CD4-positive, alpha-beta T cell treated with Interferon alpha-2 for 1 hour (primary cell): Measurements from ENCODE around the gene HDAC4.

Experiments used
- DNase-seq, 2 donors: peaks; one replicate each; pipeline ENCODE4 v3.0.0-alpha.2; 2020 to 2022

Gene HDAC4

DNA sequence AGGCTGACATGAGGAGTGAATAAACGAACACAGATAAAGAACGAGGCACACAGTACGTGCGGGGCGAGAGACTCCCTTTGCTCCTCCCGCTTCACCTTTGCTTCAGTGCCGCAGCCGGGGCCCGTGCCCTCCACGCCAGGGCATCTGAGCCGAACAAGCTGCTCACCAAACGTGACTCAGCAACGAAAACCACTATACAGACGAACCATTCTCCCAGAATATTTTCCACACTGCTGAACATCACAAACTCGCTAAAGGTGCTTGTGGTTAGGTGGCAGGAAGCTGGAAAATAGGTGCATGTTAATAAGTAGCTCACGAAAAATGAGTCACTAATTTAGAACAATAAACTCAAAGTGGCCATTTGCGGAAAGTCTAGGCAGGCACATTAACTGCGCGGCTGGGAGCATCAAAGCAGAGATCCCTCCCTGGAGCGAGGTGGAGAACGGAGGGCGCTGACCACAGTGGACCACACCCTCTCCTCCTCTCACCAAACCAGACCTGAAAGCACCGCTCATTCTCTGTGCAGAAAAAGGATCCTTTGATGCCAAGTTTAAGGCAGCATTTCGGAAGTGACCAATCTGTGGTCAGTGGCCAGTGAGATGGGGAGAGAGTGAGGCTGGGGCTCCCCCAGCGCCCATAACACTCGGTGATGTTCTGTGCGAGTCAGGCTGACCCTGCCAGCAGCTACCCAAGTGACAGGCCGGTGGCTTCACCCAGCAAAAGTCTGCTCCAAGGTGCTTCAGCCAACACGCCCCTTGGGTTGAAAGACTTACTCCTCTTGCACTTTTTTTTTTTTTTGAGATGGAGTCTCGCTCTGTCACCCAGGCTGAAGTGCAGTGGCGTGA, 153.2 kb downstream of the HDAC4 start:
- no peak for DNase-seq

DNA sequence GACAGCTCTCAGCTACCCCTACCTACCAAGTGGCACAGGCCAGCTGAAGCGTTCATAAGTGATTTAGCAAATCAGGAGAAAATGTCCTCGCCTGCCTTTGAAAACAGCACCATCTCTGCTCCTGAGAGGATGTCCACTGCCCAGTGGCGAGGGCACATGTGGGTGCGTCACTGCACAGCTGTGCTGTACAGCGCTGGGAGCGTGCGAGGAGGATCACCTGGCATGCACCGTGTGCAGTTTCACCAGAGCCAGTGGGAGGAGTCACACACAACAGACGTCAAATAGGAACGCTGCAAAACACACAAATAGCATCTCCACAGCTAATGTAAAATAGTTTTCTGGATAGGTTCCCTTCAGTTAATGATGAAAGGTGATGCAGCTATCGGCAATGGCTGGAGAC, 154.1 kb downstream of the HDAC4 start:
- no peak for DNase-seq

GRCh38 chr2:239245872-239246721, 154.7 kb downstream of the HDAC4 start:
- no peak for DNase-seq

- DNase-seq = no peak
Measured at GRCh38 chr2:239245107-239245506, 155.7 kb downstream of the HDAC4 start.

DNA sequence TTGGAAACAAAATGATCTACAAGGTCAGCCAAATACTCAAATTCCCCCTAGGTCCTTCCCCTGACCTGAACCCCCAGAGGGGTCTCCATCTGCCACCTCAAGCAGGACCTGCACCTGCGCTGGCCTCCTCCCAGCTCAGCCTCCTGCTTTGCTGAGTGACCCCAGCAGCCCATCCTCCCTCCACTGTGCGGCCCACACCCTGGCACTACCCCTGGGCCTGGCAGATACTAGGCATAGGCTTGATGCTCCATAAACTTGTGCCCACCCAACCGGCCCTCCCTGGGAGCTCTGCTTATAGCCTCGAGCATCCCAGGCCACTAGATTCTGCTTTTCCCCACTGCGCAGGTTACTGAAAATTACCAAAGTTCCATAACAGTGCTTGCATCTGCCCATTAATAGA, 156.2 kb downstream of the HDAC4 start:
- no peak for DNase-seq

GRCh38 chr2:239241431-239241960, 159.3 kb downstream of the HDAC4 start:
- no peak for DNase-seq

GRCh38 chr2:239240414-239240881, 160.4 kb downstream of the HDAC4 start:
- DNase-seq = no peak

- no peak for DNase-seq
Measured at GRCh38 chr2:239239607-239240413, 161.0 kb downstream of the HDAC4 start.

DNA sequence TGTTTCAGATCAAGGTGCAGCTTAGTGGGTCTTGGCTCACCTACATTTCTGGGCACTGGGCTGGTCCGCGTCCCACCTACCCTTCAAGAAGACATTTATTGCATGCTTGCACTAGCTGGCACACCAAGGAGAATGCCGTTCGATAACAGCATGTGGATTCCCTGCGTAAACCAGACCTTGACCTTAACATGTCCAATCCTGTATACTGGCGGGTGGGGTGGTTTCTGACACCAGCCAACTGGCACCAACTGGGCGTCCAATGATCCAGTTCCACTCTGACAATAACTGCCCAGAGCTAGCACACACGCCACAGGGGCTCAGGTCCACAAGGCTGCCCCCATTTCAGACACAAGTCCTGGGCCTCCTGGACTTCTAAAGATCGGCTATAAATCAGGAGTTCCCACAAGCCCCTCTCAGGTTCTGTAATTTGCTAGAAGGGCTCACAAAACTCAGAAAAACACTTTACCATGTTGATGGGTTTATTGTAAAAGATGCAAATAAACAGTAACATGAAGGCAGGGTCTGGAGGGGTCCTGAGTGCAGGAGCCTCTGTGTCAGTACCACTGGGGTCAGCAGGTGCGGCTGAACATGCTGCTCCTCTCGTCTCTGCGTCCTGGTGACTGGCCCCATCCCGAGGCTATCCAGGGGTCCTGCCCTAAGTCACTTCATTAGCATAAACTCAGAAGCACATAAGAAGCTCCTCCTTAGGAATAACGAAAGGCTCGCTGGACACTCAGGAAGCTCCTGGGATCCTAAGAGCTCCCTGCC, 161.8 kb downstream of the HDAC4 start:
- DNase-seq = no peak

DNA sequence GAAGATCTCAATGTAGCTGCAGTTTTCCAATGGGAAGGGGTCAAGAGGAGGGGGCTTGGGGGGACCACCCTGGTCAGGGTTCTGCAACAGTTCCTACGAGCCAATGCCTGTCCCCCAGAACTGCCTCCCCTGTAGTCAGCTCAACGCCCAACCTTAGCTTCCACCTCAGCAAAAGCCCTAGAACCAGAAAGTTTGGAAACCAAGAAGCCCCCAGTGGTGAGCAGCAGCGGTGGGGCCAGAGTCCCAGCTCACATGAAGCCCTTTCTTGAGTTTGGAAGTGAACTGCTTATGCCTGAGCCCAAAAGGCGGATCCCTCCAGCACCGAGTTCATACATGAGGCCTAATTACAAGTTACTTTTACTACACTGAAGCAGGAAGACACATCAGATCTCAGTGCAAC, 162.4 kb downstream of the HDAC4 start:
- no peak for DNase-seq

DNA sequence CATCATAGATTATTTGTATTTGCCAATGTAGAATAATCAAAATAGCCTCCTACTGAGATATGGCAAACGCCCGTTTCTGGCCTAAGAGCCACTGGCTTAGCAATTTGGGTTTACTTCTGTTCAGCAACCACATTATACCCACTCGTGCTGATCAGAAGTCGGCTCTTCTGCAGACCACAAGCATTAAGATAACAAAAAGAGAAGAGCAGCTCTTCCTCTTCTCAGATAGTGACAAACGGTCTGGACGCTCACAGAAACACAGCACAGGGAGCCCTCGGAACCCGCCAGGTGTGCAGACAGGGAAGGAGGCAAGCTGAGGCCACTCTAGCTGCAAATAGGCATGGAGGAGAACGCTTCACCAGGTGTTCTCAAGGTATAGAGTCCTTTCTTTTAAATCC, 164.0 kb downstream of the HDAC4 start:
- no peak for DNase-seq

DNA sequence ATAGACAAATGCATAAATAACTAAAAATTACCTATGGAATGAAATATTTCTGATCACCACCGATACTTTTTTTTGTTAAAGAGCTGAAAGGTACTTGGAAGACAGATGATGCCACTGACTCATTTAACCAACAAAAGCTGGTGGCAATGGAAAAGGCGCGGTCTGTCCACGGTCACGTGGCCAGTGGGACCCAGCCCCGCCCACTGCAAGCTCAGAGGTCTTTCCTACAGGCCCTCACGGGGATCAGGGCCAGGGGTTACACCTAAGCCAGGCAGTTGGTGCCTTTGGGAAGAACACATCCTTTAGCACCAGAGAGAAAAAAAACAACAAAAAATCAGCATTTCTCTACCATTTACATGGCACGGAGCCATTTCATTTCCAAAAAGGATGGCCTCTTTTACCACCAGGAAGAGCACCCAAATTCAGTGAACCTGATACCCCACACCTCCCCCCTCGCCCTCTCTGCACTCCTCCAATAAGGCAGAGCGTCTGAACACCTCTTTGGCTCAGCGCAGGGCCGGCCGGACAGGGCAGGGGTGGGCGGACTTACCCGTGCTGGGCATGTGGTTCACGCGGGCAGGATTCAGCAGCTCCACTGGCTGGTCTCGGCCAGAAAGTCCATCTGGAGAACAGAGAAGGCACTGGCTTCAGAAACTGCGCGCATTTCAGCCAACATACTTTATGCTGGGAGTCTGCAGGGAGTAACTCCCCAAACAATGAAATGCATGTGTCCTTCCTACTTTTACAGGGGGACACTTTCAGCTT, 164.6 kb downstream of the HDAC4 start:
- no peak for DNase-seq

DNA sequence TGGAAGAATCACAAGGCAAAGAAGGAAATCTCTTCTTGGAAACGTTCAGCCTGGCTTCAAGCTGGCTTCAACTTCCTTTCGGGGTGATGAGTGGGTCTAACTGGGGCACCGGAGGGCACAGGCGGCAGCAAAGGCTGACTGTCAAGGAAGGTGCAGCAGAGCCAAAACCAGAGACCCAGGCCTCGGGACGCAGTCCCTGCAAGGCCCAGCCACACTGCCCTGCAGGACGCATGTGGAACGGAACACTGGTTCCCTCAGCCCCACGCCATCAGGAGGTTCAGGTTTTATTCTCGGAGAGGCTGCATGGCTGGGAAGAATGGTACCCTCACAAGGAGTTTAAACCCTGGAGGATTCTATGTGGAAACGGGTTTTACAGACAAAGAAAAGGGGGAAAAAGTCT, 165.5 kb downstream of the HDAC4 start:
- no peak for DNase-seq

DNA sequence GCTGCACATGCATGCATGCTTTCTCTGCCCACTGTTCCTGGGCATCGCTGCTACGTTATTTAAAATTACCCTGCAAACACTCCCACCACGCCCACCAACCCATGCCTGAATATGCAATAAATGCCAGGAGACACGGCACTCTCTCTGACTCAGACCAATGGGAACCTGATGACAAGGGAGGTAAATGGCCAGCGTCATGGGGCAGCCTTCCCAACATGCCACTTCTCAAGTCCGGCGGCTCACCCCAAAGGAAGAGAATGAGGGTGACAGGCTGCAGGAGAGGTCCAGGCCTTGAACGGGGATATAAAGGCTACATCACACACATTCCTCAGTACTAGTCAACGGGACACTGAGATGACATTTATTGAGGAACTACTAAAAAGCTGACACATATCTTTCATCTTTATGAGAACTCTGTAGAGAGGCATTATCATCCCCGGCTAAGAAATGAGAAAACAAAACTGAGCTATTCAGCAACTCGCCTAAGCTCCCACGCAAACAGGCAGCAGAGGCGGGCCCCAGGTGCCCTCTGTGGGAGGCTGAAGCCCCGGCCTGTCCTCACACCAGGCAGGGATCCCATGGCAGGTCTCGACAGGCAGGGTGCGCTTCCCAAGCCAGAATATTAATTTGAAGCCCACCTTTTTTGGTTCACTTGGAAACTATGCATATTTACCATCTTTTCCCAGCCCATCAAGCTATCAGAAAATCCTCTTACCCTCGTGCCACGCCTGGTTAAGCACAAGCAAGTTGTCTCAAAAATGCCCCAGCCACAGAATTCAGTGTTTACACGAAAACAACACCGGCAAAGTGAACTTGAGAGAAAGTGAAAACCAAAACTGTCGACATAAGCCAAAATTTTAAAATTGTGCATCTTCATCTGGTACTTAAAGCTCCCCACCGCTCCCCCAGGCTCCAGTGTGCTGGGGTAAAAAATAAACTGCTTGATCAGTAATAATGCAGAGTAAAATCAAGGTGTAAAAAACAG, 166.3 kb downstream of the HDAC4 start:
- no peak for DNase-seq

GRCh38 chr2:239233576-239233975, 167.2 kb downstream of the HDAC4 start:
- DNase-seq = no peak

GRCh38 chr2:239232195-239232578, 168.6 kb downstream of the HDAC4 start:
- DNase-seq = no peak

- peak in 1 of 2 donors; percentile 33 for DNase-seq
Measured at GRCh38 chr2:239231231-239232194, 169.3 kb downstream of the HDAC4 start.

GRCh38 chr2:239230318-239231052, 170.3 kb downstream of the HDAC4 start:
- peak in 1 of 2 donors; percentile 41 for DNase-seq
